ENCODE data around the gene MED12. TPM values are rescaled to one million over a fixed set of nuclear protein-coding genes. Genes with fewer than 3 reads are reported as not detected.

MED12 gene
- total RNA-seq, 2 experiments from 2014 or later = 44.5 to 55.3 TPM

GRCh38 chrX:71167031-71167781 is 48.8 kb downstream of the MED12 start:
- peaks cover 10% of the 10 kb centered on the region for H3K36me3 ChIP-seq (ENCODE audit: insufficient read depth, low read length)
- Mint-ChIP-seq H3K27ac (no peak overlapping the region), H3K9me3 (no peaks in the 10 kb centered on the region), H3K27me3 (no peaks in the 10 kb centered on the region), H3K4me3 (no peak overlapping the region), H3K36me3 (ENCODE audit: low read depth) (peaks cover 8% of the 10 kb centered on the region), H3K4me1 (ENCODE audit: low read depth) (no peaks in the 10 kb centered on the region)
- no peak overlapping the region for H3K27ac ChIP-seq (ENCODE audit: low read depth in 1 of 2, low read length in 2 of 2)
- TF ChIP-seq, protein P1, sequence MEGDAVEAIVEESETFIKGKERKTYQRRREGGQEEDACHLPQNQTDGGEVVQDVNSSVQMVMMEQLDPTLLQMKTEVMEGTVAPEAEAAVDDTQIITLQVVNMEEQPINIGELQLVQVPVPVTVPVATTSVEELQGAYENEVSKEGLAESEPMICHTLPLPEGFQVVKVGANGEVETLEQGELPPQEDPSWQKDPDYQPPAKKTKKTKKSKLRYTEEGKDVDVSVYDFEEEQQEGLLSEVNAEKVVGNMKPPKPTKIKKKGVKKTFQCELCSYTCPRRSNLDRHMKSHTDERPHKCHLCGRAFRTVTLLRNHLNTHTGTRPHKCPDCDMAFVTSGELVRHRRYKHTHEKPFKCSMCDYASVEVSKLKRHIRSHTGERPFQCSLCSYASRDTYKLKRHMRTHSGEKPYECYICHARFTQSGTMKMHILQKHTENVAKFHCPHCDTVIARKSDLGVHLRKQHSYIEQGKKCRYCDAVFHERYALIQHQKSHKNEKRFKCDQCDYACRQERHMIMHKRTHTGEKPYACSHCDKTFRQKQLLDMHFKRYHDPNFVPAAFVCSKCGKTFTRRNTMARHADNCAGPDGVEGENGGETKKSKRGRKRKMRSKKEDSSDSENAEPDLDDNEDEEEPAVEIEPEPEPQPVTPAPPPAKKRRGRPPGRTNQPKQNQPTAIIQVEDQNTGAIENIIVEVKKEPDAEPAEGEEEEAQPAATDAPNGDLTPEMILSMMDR (IDR thresholded peaks at IDR 0.05) = no peak
- intact Hi-C loops (cut with DNase I, micrococcal nuclease) = no loop called here
- CTCF ChIA-PET = no interaction called here
- POLR2A ChIA-PET = no interaction called here
- ATAC-seq (ENCODE audit: poor library complexity) (no peak), DNase-seq (no peak)
- H3K27me3 ChIP-seq (ENCODE audit: control insufficient read depth in 1 of 2, insufficient read depth in 2 of 2, low read length in 2 of 2) = no peaks in the 10 kb centered on the region
- H3K4me1 ChIP-seq (ENCODE audit: insufficient read depth, low read length) = no peaks in the 10 kb centered on the region
- H3K4me3 ChIP-seq (ENCODE audit: low read length) = no peak overlapping the region
- H3K9me3 ChIP-seq (ENCODE audit: control insufficient read depth in 1 of 2, insufficient read depth in 1 of 2, low read length in 2 of 2) = no peaks in the 10 kb centered on the region

- Mint-ChIP-seq H3K4me3 (no peak overlapping the region), H3K9me3 (no peaks in the 10 kb centered on the region), H3K4me1 (ENCODE audit: low read depth) (no peaks in the 10 kb centered on the region), H3K27me3 (no peaks in the 10 kb centered on the region), H3K36me3 (ENCODE audit: low read depth) (peaks cover 10% of the 10 kb centered on the region), H3K27ac (no peak overlapping the region)
- no peaks in the 10 kb centered on the region for H3K27me3 ChIP-seq (ENCODE audit: control insufficient read depth in 1 of 2, insufficient read depth in 2 of 2, low read length in 2 of 2)
- no peaks in the 10 kb centered on the region for H3K4me1 ChIP-seq (ENCODE audit: insufficient read depth, low read length)
- ChIA-PET POLR2A (no interaction called here), CTCF (no interaction called here)
- H3K4me3 ChIP-seq (ENCODE audit: low read length) = no peak overlapping the region
- no peak for DNase-seq
- H3K27ac ChIP-seq (ENCODE audit: low read depth in 1 of 2, low read length in 2 of 2) = no peak overlapping the region
- intact Hi-C loops (cut with DNase I, micrococcal nuclease) = no loop called here
- H3K36me3 ChIP-seq (ENCODE audit: insufficient read depth, low read length) = peaks cover 8% of the 10 kb centered on the region
- H3K9me3 ChIP-seq (ENCODE audit: control insufficient read depth in 1 of 2, insufficient read depth in 1 of 2, low read length in 2 of 2) = no peaks in the 10 kb centered on the region
- TF ChIP-seq, protein P1 (IDR thresholded peaks at IDR 0.05) = no peak
- ATAC-seq (ENCODE audit: poor library complexity) = no peak
Measured at GRCh38 chrX:71168134-71168533, 49.7 kb downstream of the MED12 start.

DNA sequence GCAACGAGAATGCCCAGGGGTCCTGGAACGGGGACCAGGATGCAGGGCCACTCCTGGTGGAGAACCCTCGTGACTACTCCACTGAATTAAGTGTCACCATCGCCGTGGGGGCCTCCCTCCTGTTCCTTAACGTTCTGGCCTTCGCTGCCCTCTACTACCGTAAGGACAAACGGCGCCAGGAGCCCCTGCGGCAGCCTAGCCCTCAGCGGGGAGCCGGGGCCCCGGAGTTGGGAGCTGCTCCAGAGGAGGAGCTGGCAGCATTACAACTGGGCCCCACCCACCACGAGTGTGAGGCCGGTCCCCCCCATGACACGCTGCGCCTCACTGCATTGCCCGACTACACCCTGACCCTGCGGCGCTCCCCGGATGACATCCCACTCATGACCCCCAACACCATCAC is 51.2 kb downstream of the MED12 start:
- intact Hi-C loops (cut with DNase I, micrococcal nuclease) = no loop called here
- Histone ChIP-seq H3K27me3 (ENCODE audit: control insufficient read depth in 1 of 2, insufficient read depth in 2 of 2, low read length in 2 of 2) (no peaks in the 10 kb centered on the region), H3K27ac (ENCODE audit: low read depth in 1 of 2, low read length in 2 of 2) (no peak overlapping the region), H3K4me1 (ENCODE audit: insufficient read depth, low read length) (no peaks in the 10 kb centered on the region), H3K9me3 (ENCODE audit: control insufficient read depth in 1 of 2, insufficient read depth in 1 of 2, low read length in 2 of 2) (no peaks in the 10 kb centered on the region), H3K4me3 (ENCODE audit: low read length) (no peak overlapping the region), H3K36me3 (ENCODE audit: insufficient read depth, low read length) (peaks cover 11% of the 10 kb centered on the region)
- ChIA-PET POLR2A (no interaction called here), CTCF (no interaction called here)
- Mint-ChIP-seq H3K4me3 (no peak overlapping the region), H3K36me3 (ENCODE audit: low read depth) (peaks cover 14% of the 10 kb centered on the region), H3K4me1 (ENCODE audit: low read depth) (no peaks in the 10 kb centered on the region), H3K9me3 (no peaks in the 10 kb centered on the region), H3K27me3 (no peaks in the 10 kb centered on the region), H3K27ac (no peak overlapping the region)
- TF ChIP-seq, protein P1 (IDR thresholded peaks at IDR 0.05) = no peak
- ATAC-seq (ENCODE audit: poor library complexity) (no peak), DNase-seq (no peak)

All from CD4-positive, alpha-beta T cell (primary cell).